HG03378 (cell line): ENCODE measurements around the gene VPS35L.
A peak's percentile ranks its signal among the peaks of the same experiment; 100 is the strongest.
"Not testable (repeated sequence)": the region's sequence is repeated elsewhere in the genome, so short reads cannot be mapped to it uniquely, and the experiment has no call there.

Source experiments
- ATAC-seq: cut with Tn5 transposase; IDR thresholded peaks from one replicate; pipeline ENCODE4 v1.9.1; 2021; ENCODE audit warnings: mild to moderate bottlenecking, moderate library complexity; ENCODE audit not compliant: unreplicated experiment

VPS35L gene

DNA sequence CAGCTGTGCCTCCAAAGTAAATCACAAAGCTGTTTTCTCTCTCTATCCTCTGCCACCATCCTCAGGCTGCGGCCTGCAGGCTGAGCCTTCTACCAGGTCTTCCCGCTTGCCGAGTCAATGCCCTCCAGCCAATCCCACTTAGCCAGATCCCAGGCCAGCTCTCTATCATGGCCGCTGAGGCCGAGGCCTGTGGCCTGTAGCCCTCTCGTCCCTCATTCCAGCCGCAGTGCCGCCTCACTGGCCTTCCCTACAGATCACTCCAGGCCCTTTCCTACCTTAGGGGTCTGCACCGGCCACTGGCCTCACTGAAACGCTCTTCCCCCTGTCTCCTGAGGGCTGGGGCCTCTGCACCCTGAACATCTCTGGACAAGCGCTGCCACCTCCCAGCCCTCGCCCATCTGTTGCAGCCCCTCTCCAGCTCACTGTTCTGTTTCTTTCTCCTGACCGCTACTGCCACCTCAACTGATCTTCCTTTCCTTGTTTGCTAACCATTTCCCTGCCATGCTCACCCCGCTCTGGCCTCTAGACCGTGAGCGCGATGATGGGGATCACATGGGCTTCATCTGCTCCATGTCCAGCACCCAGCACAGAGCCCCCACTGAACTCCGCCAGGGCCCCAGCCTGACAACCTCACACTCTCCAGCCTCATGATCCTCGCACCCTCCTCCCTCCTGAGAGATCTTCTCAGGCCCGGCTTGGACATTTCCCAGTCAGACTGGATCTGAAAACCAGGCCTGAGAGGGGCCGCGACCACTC lies 154.1 kb downstream of the VPS35L start:
- ATAC-seq, result no peak

DNA sequence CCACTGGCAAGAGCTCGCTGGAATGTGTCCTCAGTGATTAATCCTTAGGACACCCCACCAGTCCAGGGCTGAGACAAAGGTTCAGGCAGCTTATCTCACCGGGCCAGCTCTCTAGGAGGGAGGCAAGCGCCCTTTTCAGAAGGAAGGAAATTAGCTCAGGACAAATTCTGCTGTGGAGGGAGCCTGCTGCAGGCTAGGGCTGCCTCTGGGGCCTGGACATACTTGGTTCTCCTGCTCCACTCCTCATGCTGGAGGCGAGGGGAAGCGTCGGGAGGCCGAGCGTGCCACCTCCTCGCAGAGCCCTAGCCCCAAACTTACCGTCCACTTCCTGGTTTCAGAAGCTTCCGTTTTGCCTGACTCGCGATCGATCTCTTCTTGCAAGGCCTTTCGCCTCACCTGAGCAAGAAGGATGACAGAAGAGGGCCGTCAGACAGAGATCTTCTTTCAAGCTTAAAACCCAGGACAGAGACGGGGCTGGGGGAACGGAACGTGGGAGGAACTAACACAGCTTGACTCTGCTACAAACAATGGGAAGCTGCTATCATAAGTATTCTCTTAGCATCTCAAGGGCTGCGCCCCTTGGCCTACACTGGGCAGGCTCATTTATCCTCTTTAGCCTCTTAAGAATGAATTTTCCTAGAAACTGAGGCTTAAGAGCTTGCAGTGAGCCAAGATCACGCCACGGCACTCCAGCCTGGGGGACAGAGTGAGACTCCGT lies 154.8 kb downstream of the VPS35L start:
- ATAC-seq, result no peak

DNA sequence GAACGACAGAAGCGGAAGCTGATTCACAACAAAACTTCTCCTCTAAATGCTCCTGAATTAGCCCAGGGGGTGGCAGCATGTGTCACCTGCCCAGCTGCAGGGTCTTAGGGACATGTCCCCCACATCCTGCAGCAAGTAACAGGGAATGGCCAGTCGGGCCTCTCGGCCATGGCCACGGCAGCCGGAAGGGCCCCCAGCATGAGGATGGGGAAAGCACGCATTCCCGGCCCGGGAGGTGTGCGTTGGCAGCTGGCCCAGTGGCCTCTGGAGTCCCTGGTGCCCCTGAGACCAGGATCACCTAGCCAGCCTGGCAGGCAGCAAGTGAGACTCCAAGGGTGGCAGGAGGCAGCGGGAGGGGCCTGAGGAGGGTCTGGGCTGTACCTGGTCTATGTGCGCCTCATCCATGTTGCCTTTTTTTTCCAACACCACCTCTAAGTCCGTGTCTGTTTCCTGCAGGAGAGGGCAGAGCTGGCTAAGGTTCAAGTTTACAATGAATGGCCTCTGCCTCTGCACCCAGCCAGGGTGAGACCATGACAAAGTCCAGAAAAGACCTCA lies 155.6 kb downstream of the VPS35L start:
- ATAC-seq, result no peak

DNA sequence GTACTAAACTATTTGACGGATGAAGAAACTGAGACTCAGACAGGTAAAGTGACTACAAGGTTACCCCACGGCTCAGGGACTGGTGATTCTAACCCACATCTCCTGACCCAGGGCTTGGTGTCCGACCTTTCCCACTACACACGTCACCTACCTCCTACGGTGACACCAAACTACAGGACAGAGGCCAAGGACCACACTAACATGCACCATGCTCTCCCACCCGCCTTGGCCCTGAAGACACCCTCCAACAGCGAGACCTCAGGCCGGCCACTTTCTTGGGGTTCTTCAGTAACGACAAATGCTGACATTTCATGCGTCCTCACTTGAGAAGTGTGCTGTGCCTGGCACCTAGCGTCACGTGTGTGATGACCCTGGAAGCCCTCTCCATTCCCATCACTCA lies 156.1 kb downstream of the VPS35L start:
- no peak for ATAC-seq

DNA sequence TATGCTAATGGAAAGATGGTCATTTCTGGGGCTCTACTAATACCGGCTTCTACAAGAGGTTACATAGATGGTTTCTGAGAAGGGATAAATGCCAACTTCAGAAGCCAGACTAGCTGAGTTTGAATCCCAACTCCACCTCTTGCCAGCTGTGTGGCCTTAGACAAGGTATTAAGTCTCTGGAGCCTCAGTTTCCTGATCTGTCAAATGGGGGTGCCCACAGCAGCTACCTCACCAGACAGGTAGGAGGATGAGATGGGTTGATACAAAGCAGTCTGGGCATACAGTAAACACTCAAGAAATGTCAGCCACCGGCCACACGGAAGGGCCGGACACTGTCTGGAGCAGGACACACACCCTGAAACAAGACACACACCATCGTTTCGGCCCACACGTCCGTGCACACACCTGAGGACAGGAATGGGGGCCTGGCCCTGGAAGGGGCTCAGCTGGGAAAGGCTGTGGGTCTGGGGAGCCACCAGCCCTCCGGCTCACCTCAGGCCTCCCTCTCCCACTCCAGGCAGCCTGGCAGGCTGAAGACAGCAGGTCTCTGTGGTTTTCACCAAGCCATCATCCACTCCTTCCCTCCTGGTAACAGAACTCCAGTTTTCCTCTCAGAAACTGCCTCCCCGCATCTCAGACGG lies 157.0 kb downstream of the VPS35L start:
- ATAC-seq, result no peak

DNA sequence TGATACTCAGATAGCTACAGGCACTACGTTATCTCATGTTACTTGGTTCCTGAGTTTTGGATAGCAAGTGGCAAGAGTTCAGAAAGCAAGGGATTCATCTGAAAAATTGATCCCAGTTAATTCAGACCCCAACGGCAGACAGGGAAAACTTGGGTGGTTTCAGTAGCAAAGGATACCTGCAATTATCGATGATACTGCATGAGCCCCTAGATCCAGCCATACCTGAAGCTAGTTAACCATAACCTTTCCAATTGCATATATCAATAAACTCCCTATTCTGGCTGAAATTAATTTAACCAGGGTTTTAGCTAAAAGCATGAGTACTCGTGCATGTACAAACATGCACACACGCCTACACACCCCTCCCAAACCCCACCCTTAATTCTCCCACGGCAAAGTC lies 158.2 kb downstream of the VPS35L start:
- no peak for ATAC-seq

DNA sequence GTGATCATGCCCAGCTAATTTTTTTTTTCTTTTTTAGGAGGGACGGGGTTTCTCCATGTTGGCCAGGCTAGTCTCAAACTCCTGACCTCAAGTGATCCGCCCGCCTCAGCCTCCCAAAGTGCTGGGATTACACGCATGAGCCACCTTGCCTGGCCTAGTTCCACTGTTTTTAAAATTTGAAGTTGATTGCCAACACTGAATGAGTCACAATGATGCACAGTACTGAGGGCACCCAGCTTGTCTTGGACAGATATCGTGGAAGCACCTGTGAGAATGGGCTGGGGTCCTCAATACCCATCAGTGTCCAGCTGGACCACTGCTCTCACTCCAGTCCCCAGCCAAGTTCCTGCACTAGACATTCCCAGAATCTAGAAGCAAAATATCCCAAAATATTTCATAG lies 160.1 kb downstream of the VPS35L start:
- ATAC-seq, result no peak

DNA sequence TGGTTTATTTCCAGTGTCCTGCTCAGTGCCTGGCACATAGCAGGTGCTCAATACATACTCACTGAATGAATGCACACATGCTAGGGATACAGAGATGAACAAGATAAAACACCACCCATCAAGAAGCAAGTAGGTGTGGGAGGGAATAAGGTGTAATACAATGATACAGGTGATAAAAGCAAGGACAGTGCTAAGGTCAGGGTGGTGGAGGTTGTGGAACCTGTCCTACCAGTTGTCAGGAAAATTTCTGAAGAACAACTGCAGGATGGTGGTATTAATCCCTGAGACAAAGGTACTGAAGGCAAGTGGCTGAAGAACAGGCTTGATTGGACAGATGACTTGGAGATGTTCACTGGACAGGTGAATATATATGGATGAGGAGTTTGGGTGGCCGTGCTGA lies 160.7 kb downstream of the VPS35L start:
- no peak for ATAC-seq

DNA sequence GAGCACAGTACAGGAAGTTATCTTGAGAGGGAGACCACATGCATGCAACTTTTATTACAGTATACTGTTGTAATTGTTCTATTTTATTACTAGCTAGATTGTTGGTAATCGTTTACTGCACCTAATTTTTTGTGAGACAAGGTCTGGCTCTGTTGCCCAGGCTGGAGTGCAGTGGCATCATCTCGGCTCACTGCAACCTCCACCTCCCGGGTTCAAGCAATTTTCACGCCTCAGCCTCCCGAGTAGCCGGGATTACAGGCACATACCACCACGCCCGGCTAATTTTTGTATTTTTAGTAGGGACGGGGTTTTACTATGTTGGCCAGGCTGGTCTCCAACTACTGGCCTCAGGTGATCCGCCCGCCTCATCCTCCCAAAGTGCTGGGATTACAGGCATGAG lies 161.2 kb downstream of the VPS35L start:
- not testable (repeated sequence) for ATAC-seq

DNA sequence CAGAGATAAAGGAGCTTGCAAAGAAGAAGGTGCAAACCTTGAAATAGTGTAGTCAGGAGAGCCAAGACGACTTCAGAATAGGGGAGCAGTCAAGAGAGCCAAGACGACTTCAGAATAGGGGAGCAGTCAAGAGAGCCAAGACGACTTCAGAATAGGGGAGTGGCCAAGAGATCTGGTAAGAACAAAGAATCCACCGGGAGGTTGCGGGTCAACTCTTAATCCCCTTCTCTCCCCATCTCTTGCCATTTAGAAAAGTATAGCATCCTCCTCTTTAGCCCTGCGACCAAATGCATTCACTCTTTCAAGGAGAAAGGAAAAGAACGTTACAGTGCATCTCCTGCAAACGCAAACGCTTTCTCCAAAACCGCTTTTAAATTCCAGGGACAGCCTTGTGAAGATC lies 161.8 kb downstream of the VPS35L start:
- no peak for ATAC-seq

DNA sequence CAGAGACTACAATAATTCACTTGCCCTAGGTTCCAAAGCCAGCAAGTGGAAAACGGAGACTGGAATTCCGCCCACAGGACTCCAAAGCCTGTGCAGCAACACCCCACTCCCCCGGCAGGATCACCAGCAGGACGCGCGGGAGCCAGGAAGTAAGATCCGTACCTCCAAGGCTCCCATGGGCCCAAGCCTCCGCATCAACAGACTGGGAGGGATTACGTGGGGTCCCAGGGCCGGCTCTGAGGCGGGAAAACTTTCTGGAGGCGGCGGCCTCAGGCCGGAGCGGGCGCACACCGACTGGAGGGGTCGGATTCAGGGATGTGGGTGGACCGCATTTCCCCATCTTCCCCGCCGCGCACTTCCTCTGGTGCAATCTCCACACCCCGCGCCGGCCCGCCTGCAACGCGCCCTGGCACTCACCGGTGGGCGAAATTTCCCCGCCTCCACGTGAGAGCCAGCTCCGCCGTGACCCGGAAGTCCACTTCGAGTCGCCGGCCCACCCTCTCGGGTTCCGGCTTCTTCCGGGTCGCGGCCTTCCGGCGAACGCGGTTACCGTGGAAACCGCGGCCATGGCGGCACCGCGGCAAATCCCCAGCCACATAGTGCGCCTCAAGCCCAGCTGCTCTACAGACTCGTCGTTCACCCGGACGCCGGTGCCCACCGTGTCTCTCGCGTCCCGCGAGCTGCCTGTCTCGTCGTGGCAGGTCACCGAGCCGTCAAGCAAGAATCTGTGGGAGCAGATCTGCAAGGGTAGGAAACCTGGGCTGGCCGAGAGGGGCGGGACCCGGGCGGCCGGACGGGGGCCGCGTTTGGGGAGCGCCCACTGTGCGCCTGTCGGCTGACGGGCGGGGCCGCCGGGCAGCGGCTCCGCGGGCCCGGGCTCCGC lies 162.5 kb downstream of the VPS35L start, which contains the start of the genes IQCK and KNOP1:
Gene IQCK (plus strand): TSS at position 531 of the 883 bp plus-strand sequence. CDS start 36 bp downstream, at position 567.
Gene KNOP1 (minus strand): TSS at position 487 of the 883 bp plus-strand sequence. CDS start 3,192 bp downstream, outside the sequence.
- ATAC-seq, result peak; percentile 72

DNA sequence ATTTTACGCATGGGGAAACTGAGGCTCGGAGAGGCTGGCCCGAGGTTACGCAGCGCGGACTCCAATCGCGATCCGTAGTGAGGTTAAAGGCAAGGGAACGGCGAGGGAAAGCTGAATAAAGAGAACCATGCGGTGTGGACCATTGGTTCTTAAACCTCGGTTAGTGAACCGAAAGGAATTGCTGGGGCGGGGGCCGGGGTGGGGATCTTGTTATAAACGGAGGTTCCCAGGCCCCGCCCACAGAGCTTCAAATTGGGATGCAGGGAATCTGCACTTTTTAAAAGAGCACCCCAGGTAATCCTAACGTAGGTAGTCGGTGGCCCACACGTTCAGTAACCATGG lies 163.1 kb downstream of the VPS35L start:
- ATAC-seq, result no peak

DNA sequence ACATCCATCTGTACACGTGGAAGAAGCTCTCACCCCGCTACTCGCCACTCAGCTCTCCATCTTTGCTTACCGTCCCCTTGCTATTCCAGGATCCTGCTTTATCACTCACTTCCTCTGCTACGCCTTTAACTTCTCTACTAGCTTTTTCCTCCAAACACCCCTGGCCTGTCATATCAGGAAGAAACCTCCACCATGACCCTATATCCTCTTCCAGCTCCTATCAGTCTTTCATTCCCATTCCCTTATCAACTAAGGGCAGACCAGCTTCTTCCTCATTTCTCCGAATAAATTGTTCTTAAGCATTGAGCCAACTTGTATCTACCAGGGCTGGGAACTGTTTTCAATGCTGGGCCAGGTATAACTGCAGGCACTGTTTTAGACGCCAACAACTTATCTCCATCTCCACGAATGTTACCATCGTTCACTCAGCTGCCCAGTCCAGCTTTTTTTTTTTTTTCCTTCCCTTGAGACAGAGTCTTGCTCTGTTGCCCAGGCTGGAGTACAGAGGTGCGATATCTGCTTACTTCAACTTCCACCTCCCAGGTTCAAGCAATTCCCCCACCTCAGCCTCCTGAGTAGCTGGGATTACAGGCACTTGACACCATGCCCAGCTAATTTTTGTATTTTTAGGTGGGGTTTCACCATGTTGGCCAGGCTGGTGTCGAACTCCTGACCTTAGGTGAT lies 166.9 kb downstream of the VPS35L start:
- ATAC-seq, result no peak

DNA sequence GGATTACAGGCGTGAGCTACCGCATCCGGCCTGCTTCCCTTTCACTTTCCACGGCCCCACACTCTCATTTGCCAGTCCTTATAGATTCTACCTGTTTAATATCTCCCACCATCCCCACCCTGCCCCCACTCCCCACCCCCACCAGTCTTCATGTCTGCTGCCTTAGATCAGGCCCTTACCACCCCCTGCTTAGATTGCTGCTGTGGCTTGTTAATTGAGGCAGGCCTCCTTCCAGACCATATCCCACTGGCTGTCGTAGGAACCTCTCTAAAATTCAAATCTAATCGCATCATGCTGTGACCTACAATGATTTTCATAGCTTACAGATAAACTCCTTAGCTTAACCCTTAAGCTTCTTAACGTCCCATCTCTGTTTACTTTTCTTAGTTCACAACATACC lies 167.5 kb downstream of the VPS35L start:
- ATAC-seq, result no peak

DNA sequence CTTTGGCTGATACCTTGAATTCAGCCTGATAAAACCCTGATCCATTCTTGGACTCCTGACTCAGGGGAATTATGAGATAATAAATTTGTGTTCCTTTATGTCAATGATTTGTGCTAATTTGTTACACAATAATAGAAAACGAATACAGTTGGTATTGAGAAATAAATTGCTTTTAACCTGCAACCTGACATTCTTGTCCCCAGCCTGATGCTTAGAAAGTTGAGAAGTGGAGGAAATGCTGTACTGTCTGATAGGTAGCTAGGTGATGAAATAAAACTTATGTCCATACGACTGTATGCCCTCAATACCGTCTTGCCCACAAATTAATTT lies 173.1 kb downstream of the VPS35L start:
- ATAC-seq, result no peak

DNA sequence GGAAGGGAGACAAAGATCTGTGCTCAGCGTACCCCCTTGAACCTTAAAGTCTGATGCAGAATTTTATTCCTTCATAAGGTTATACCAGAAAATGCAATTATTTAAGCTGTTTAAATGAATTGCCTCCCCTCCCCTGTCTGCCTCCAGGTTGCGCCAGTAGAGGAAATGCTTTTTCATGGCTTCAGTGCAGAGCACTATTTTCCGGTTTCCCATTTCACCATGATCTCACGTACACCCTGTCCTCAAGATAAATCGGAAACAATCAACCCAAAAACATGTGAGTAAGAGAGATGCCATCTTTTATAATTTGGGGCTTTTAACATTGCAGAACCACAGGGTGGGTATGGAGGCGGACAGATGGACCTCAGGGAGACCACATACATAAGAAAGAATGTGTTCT lies 178.0 kb downstream of the VPS35L start:
- no peak for ATAC-seq

DNA sequence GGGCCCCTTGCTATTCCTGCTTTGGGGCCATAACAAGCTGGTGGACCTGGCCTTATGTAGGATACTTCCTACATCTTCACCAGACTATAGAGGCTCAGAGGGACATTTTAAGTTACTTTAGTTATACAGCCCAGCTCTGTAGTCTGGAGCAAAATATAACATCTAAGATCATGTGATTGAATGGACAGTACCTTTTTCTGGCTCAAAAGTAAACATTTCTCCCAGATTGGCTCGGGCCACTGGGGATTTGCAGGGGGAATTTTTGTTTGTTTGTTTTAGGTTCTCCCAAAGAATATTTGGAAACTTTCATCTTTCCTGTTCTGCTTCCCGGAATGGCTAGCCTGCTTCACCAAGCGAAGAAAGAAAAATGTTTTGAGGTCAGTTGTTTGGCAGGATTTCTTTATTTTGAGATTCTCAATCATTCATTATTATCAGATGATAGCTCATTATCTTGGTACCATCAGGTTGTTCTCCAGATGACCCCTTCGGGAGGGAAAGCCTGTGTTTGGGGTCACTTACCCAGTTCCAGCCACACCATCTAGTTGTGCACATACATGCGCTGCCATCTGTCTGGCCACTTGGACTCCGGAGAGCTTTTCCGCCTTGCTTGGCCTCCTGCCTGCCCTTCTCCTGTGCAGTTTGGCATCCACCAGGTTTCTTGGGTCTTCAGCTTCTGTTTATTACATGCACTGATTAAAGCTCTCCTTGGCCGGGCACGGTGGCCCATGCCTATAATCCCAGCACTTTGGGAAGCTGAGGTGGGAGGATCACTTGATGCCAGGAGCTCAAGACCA lies 179.8 kb downstream of the VPS35L start:
- no peak for ATAC-seq

DNA sequence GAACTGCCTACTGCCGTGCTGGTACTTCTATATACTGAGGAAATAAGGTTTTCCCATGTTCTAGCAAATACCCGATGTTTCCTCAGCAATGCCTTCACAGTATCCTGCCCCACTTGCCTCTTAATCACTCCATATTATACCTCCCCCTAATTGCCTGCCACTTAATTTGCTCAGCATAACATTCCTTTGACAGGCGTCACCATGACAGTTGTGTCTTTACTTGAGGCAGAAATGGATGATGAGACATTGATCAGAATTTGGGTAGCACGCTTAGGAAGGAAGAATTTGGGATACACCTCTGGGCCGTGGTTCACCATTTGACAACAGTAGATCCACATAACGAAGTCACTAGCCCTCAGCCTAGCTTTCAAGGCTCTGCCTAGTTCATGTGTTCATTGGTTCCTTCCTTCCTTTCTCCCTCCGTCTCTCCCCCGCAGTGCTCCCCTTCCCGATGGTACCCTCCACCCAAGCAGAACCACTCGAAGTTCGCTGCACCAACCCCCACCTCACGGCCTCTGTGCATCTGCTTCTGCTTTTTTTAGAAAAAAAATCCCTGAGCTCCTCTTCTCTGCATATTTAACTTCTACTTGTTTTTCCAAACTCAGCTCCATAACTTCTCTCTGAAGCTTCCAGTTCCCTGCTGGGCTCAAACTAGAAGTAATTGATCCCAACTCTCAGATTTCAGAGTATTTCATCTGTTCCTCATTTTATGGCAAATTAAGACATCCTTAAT lies 182.0 kb downstream of the VPS35L start:
- no peak for ATAC-seq

DNA sequence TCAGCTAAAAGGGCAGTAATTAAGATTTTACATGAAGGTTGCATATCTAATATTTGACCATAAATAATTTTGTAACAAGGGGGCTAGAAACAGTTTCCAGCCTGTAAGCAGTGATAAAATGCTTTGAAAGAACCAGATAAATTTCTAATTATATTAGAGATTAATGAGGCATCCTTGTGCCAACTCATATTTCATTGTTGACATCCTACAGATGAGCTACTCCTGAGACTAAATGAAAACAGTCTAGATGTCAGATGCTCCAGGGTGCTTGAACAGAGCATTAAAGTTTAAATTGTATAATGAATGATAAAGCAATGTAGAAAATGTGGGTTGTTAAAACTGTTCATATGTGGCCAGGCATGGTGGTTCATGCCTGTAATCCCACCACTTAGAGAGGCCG lies 185.9 kb downstream of the VPS35L start:
- no peak for ATAC-seq
